GM20431 (cell line): ENCODE results near the gene PTPRN2.
"Not testable (repeated sequence)": the region's sequence is repeated elsewhere in the genome, so short reads cannot be mapped to it uniquely, and the experiment has no call there.

ENCODE experiments used
- in situ Hi-C: fragments of 300-500 bp; cut with MseI, MboI; formaldehyde crosslinking; loops from one replicate; pipeline ENCODE4 v1.15.0; 2020; ENCODE audit warnings: low sequenced_read_pairs; ENCODE audit not compliant: unreplicated experiment

PTPRN2 gene

GRCh38 chr7:158244430-158244829 lies 343.2 kb downstream of the PTPRN2 start:
- in situ Hi-C loops, result no loop called here

DNA sequence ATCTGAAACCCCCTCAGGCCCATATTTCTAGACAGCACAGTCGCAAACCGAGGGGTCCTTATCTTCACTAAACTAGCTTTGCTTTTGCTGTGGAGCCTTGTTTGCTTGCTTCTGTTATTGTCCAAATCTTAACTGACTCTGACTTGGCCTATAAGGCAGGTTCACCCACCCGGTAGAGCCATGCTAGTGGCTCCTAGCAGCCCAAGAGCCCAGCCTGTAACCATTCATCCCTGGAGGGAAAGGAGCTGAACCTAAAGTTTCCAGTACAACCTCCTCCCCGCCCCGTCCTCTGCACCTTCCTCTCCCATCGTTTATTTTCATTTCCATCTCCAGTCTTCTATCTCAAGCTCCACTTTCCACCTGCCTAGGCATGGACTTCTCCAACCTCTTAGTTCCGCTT lies 345.7 kb downstream of the PTPRN2 start:
- in situ Hi-C loops, result no loop called here

DNA sequence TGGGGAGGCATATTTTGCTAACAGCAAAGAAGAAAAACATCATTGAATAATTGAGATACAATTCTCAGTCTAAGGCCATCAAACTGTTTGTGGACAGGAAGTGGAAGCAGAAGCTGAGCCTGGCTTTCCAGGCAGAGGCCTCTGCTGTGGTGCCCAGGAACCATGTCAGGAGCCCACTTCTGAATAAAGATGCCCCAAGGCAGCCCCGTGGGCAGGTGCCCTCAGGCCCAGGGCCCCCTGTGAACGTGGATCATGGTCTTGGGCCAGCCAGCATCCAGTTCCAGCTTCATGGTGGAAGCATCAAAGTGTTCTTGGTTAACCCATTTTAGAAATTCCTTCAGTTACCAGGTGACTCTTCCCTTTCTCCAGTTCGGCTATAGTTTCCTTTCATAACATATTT lies 346.8 kb downstream of the PTPRN2 start:
- in situ Hi-C loops, result no loop called here

- in situ Hi-C loops, result no loop called here
These were observed 348.2 kb downstream of the PTPRN2 start for GRCh38 chr7:158239290-158239981.

DNA sequence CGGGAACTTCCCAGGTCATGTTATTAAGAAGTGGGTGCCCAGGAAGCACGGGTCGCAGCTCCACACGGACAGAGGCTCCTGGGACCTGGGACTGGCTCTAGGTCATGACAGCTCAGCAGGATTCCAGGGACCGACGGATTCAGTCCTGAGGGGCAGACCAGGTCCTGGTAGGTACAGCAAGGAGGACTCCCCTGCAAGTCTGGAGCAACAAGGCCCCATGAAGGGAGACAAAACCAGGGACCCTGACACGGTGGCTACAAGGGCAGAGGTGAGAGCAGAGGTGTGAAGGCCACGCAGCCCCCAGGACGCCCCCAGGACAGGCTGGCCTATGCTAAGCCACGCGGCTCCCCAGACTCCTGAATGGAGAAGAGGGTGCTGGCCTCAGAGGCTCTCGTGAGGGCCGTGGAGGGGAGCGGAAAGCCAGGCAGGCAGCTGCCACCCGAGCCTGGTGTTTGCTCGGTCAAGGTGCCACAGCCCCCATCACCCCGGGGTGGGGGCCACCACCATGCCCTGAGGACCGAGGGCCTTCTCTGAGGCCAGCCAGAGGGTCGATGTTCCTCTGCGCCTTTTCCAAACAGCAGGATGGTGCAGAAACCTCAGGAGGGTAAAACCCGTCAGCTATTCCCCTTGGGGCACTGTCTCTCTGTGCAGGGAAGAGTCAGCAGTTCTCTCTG lies 348.9 kb downstream of the PTPRN2 start:
- in situ Hi-C loops, result no loop called here

- in situ Hi-C loops, result no loop called here
These were observed 349.8 kb downstream of the PTPRN2 start for GRCh38 chr7:158237672-158238335.

DNA sequence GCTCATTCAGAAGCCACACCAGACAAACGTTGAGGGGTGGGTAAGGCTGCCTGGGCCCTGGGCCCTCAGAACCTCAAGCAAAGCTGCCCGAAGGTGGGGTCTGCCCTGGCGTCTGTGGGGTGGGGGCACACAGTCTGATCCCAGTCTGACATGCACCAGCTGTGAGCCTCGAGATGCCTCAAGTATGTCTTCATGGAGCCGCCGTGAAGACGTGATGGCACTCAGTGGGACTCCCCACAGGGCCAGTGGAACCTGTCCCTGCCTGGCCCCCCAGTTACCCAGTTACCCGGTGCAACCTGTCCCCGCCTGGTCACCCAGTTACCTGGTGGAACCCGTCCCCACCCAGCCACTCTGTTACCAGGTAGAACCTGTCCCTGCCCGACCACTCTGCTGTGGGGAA lies 351.2 kb downstream of the PTPRN2 start:
- in situ Hi-C loops, result no loop called here

DNA sequence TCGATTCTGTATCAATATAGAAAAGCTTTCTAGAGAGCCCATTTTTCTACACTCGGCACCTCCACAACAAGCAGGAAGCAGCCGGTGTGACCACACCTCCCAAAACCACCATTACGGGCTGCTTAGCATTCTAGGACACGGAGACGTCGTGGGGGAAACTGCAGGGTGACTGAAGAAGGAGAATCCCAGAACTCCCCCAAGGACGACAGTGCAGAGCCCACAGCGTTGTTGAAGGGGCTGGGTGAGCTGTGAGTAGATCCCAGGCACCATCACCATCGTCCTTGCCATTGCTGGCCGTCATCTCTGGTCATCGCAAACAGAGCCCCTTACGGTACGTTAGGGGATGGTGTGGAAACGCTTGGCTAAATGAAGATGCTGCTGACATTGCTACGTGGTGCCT lies 351.8 kb downstream of the PTPRN2 start:
- in situ Hi-C loops, result no loop called here

GRCh38 chr7:158229945-158230344 lies 357.7 kb downstream of the PTPRN2 start:
- in situ Hi-C loops, result no loop called here

- in situ Hi-C loops, result no loop called here
These were observed 358.6 kb downstream of the PTPRN2 start for GRCh38 chr7:158228986-158229385.

- in situ Hi-C loops, result no loop called here
These were observed 359.5 kb downstream of the PTPRN2 start for GRCh38 chr7:158228131-158228530.

GRCh38 chr7:158227258-158227984 lies 360.2 kb downstream of the PTPRN2 start:
- in situ Hi-C loops, result no loop called here

DNA sequence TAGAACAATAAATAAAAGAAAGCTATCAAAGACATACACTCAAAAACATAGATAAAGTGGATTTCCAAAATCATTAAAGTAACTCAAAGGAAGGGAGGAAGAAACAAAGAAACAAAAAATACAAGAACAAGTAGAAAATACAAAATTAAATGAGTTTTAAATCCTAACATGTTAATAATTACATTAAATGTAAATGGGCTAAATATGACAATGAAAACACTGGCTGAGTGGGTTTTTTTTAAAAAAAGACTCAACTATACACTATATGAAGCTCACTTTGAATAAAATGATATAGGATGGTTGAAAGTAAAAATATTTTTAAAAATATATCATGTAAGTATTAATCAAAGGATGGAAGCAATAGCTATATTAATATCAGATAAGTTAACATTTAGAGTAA lies 371.4 kb downstream of the PTPRN2 start:
- in situ Hi-C loops, result no loop called here

GRCh38 chr7:158209435-158209834 lies 378.2 kb downstream of the PTPRN2 start:
- in situ Hi-C loops, result no loop called here

- in situ Hi-C loops, result no loop called here
These were observed 381.3 kb downstream of the PTPRN2 start for GRCh38 chr7:158206341-158206740.

DNA sequence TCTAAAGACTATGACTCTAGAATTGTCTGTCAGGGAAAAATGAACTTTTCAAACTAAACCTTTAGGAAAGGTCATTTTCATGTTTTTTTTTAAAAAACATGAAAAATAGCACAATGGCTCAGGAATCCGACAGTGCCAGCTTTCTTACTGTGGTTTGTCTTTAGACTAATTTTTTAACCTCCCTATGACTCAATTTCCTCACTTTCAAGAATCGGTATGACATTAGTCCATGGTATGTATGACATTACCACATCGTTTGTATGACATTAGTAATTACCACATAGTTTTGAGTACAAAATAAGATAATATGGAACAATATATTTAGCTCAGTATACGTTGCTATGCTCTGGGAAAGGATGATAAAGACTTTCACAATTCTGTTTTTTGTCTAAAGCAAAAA lies 383.2 kb downstream of the PTPRN2 start:
- in situ Hi-C loops, result no loop called here

DNA sequence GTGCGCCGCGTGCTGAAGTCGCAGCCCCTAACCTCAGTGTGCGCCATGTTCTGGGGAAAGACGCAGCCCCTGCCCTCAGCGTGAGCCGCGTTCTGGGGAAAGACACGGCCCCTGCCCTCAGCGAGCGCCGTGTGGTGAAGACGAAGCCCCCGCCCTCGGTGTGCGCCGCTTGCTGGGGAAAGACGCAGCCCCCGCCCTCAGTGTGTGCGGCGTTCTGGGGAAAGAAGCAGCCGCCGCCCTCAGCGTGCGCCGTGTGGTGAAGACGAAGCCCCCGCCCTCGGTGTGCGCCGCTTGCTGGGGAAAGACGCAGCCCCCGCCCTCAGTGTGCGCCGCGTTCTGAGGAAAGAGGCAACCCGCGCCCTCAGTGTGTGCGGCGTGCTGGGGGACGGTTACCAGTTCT lies 383.7 kb downstream of the PTPRN2 start:
- in situ Hi-C loops, result not testable (repeated sequence)

DNA sequence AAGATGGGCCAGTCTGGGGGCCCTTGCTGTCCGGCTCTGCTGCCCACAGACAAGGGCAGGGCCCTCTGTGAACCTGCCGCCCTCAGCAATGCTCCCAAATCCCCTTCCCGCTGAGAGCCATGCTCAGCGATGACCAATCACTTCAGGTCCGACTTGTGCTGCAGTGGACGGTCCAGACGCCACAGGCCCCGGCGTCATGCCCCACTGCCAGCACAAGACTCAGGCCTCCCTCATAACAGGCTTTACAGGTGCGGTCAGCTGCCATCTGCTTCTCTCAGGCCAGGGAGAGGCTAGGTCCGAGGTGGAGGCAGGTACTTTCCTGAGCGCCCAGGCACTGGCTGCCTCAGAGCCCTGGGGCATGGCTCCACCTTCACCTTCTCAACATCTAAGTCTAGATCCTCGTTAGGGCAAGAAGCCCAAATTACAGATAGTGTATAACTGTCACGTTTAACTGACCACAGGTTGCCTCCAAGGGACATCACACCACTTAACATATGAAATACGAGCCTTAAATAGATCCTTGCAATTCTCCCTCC lies 393.2 kb downstream of the PTPRN2 start:
- in situ Hi-C loops, result loop anchor here (25.0 kb wide), 1 partner anchor 93 kb away; no protein-coding TSS in a partner anchor

DNA sequence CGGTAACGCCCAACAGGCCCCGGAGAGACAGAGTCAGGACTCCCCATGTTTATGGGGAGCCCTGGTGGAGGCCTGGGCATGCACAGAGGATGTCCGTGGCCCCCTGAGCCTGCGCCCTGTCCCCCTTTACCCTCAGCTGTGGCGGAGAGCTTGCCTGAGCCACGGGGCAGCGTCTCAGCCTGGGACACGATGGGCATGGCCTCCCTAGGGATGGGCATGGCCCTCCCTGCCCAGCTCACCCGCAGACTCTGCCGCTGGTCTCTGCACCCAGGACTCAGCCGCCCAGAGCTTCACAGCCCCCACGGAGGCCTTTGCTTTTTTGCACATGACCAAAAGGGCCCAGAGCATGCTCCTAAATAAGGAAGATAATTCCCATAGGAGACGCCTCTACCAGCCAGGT lies 394.2 kb downstream of the PTPRN2 start:
- in situ Hi-C loops, result loop anchor here (25.0 kb wide), 1 partner anchor 94 kb away; no protein-coding TSS in a partner anchor

- in situ Hi-C loops, result loop anchor here (25.0 kb wide), 1 partner anchor 94 kb away; no protein-coding TSS in a partner anchor
These were observed 394.7 kb downstream of the PTPRN2 start for GRCh38 chr7:158192956-158193355.
